Gastrocnemius medialis (tissue), 4 donors: ENCODE results near the gene SLC12A6. TPM values are rescaled to one million over a fixed set of nuclear protein-coding genes. Genes with fewer than 3 reads are reported as not detected.

Source experiments
- ATAC-seq, 2 donors: fragments of 150-250 bp; one replicate each; pipeline ENCODE4 v1.9.1; 2016
- DNase-seq, 2 donors: peaks; one replicate each; pipeline ENCODE4 v3.0.0-alpha.2; 2019
- H3K27ac ChIP-seq, 4 donors: fragments of 200-600 bp; sonication (generic); 1 replicate in 1 of 4; 2 replicates in 3 of 4; pipeline ENCODE4 v1.5.1; 2016 to 2018; ENCODE audit warnings: mild to moderate bottlenecking in 2 of 4, moderate library complexity in 1 of 4
- H3K27me3 ChIP-seq, 3 donors: fragments of 200-600 bp; sonication (generic) in 2 of 3; 1 replicate in 1 of 3; 2 replicates in 2 of 3; pipeline versions ENCODE4 v1.5.1 to v1.6.0; 2016 to 2019; ENCODE audit warnings: mild to moderate bottlenecking in 1 of 3, moderate library complexity in 1 of 3
- H3K36me3 ChIP-seq, 2 donors: fragments of 200-600 bp; sonication (generic) in 1 of 2; one replicate each; pipeline ENCODE4 v1.5.1; 2017 to 2018
- H3K4me1 ChIP-seq, 2 donors: fragments of 200-600 bp; sonication (generic) in 1 of 2; one replicate each; pipeline ENCODE4 v1.5.1; 2016 to 2017; ENCODE audit warnings: mild to moderate bottlenecking in 2 of 2
- H3K4me3 ChIP-seq, 4 donors: fragments of 200-600 bp; sonication (generic) in 3 of 4; 1 replicate in 1 of 4; 2 replicates in 3 of 4; pipeline ENCODE4 v1.5.1; 2016 to 2019; ENCODE audit warnings: mild to moderate bottlenecking in 2 of 4
- H3K9me3 ChIP-seq, 3 donors: fragments of 200-600 bp; sonication (generic) in 2 of 3; 1 replicate in 1 of 3; 2 replicates in 2 of 3; pipeline ENCODE4 v1.5.1; 2016 to 2019
- CTCF ChIP-seq, 5 experiments: fragments of 450-650 bp in 3 of 5; fragments of 200-600 bp in 2 of 5; sonication (generic) in 2 of 5; IDR thresholded peaks in 4 of 5; conservative IDR thresholded peaks in 1 of 5; 1 replicate in 4 of 5; 2 replicates in 1 of 5; pipeline ENCODE4 v1.5.1; 2016 to 2019; ENCODE audit warnings: antibody characterized with exemption in 5 of 5, mild to moderate bottlenecking in 3 of 5, moderate library complexity in 3 of 5
- POLR2A ChIP-seq, 2 donors: fragments of 450-650 bp; IDR thresholded peaks; one replicate each; pipeline ENCODE4 v1.6.1; 2017; ENCODE audit warnings: antibody characterized with exemption in 2 of 2, mild to moderate bottlenecking in 2 of 2, moderate library complexity in 2 of 2
- in situ Hi-C, 4 donors: fragments of 200-750 bp; cut with MboI; loops; one replicate each; pipeline versions ENCODE4 v1.15.0 to v1.8.0; 2017; ENCODE audit warnings: low sequenced_read_pairs in 4 of 4
- intact Hi-C: fragments of 100-400 bp; cut with DNase I; formaldehyde crosslinking; loops from one replicate; pipeline ENCODE4 v1.15.1; 2023; ENCODE audit warnings: low total_unique reads
- total RNA-seq, 4 donors: library from RNA; depleted of rRNA; stranded (reverse); fragments of >200 nt; gene quantifications; one replicate each; pipeline versions ENCODE4 v1.1.0 to v1.2.3, GENCODE V29; 2016

SLC12A6 gene
- total RNA-seq, 4 donors from 2014 or later, result 17.3 to 25.4 (median 19.5) TPM

- H3K27ac ChIP-seq, result no peak overlapping the region
- no peaks in the 10 kb centered on the region for H3K36me3 ChIP-seq
- TF ChIP-seq POLR2A (IDR thresholded peaks at IDR 0.05), result no peak
- TF ChIP-seq CTCF (IDR thresholded peaks at IDR 0.05 in 4 of 5, conservative IDR thresholded peaks at IDR 0.05 in 1 of 5), result no peak
- H3K27me3 ChIP-seq, result no peaks in the 10 kb centered on the region
- in situ Hi-C loops, result no loop called here
- intact Hi-C loops, result no loop called here
- DNase-seq (no peak), ATAC-seq (no peak)
- H3K4me1 ChIP-seq, result no peaks in the 10 kb centered on the region
- H3K9me3 ChIP-seq, result no peaks in the 10 kb centered on the region
- H3K4me3 ChIP-seq, result no peak overlapping the region
Observed at GRCh38 chr15:34266751-34267150, 70.8 kb downstream of the SLC12A6 start.

GRCh38 chr15:34264076-34264475 lies 73.5 kb downstream of the SLC12A6 start:
- ATAC-seq, result no peak

GRCh38 chr15:34262362-34262761 lies 75.2 kb downstream of the SLC12A6 start:
- Histone ChIP-seq H3K4me3 (no peak overlapping the region), H3K27me3 (no peaks in the 10 kb centered on the region), H3K4me1 (no peaks in the 10 kb centered on the region), H3K9me3 (no peaks in the 10 kb centered on the region), H3K27ac (no peak overlapping the region), H3K36me3 (peaks cover 0 to 12% of the 10 kb centered on the region in 2 donors)
- DNase-seq (no peak), ATAC-seq (no peak)
- TF ChIP-seq CTCF (IDR thresholded peaks at IDR 0.05 in 4 of 5, conservative IDR thresholded peaks at IDR 0.05 in 1 of 5), result no peak
- no peak for TF ChIP-seq POLR2A (IDR thresholded peaks at IDR 0.05)
- intact Hi-C loops, result no loop called here
- in situ Hi-C loops, result no loop called here

More at GRCh38 chr15:34264076-34264475, 73.5 kb downstream of the SLC12A6 start:
- no peak overlapping the region for H3K4me3 ChIP-seq
- H3K9me3 ChIP-seq, result no peaks in the 10 kb centered on the region
- in situ Hi-C loops (no loop called here), intact Hi-C loops (no loop called here)
- H3K4me1 ChIP-seq, result no peaks in the 10 kb centered on the region
- no peak overlapping the region for H3K27ac ChIP-seq
- no peaks in the 10 kb centered on the region for H3K36me3 ChIP-seq
- no peak for DNase-seq
- no peaks in the 10 kb centered on the region for H3K27me3 ChIP-seq
- no peak for TF ChIP-seq POLR2A (IDR thresholded peaks at IDR 0.05)
- no peak for TF ChIP-seq CTCF (IDR thresholded peaks at IDR 0.05 in 4 of 5, conservative IDR thresholded peaks at IDR 0.05 in 1 of 5)

GRCh38 chr15:34259566-34259965 lies 78.0 kb downstream of the SLC12A6 start:
- H3K36me3 ChIP-seq, result peaks cover 0 to 36% of the 10 kb centered on the region in 2 donors
- H3K4me3 ChIP-seq, result no peak overlapping the region
- TF ChIP-seq POLR2A (IDR thresholded peaks at IDR 0.05), result no peak
- TF ChIP-seq CTCF (IDR thresholded peaks at IDR 0.05 in 4 of 5, conservative IDR thresholded peaks at IDR 0.05 in 1 of 5), result no peak
- no peaks in the 10 kb centered on the region for H3K4me1 ChIP-seq
- H3K27ac ChIP-seq, result no peak overlapping the region
- intact Hi-C loops (no loop called here), in situ Hi-C loops (no loop called here)
- no peaks in the 10 kb centered on the region for H3K9me3 ChIP-seq
- ATAC-seq (no peak), DNase-seq (no peak)
- no peaks in the 10 kb centered on the region for H3K27me3 ChIP-seq

- in situ Hi-C loops, result no loop called here
- intact Hi-C loops, result no loop called here
- Histone ChIP-seq H3K9me3 (no peaks in the 10 kb centered on the region), H3K27me3 (no peaks in the 10 kb centered on the region), H3K4me1 (no peaks in the 10 kb centered on the region), H3K27ac (no peak overlapping the region), H3K36me3 (peaks cover 0 to 49% of the 10 kb centered on the region in 2 donors), H3K4me3 (no peak overlapping the region)
- ATAC-seq (no peak), DNase-seq (no peak)
- no peak for TF ChIP-seq POLR2A (IDR thresholded peaks at IDR 0.05)
- no peak for TF ChIP-seq CTCF (IDR thresholded peaks at IDR 0.05 in 4 of 5, conservative IDR thresholded peaks at IDR 0.05 in 1 of 5)
Observed at GRCh38 chr15:34258151-34258550, 79.4 kb downstream of the SLC12A6 start.
